A549 (cell line): ENCODE results near the gene ANXA3. TPM values are rescaled to one million over a fixed set of nuclear protein-coding genes. Genes with fewer than 3 reads are reported as not detected.

Experiments
- ATAC-seq, 2 experiments: fragments of 200-7000 bp in 1 of 2; fragments of >200 bp in 1 of 2; cut with Nextera tagmentation in 1 of 2; cut with Tn5 transposase in 1 of 2; 3 replicates each; pipeline versions ENCODE4 v1.8.0 to v1.9.1; 2018 to 2020; ENCODE audit warnings: mild to moderate bottlenecking in 1 of 2, moderate library complexity in 1 of 2
- CTCF ChIA-PET: fragments of 300-600 bp; sonication (Branson Sonifier 250); formaldehyde crosslinking; extraction: SDS; loops from one replicate; lab custom pipeline; 2021; ENCODE audit warnings: antibody characterized with exemption, inconsistent platforms; lab: Yijun Ruan, JAX
- POLR2A ChIA-PET: fragments of 350-600 bp; formaldehyde crosslinking; extraction: SDS; loops from one replicate; lab custom pipeline; 2021; ENCODE audit warnings: antibody characterized with exemption, inconsistent platforms; lab: Yijun Ruan, JAX
- DNase-seq, 2 experiments: peaks; one replicate each; pipeline versions ENCODE4 v3.0.0 to v3.0.0-alpha.2; 2011 to 2016; ENCODE audit warnings: low read depth in 1 of 2, low spot score in 1 of 2
- FAIRE-seq: peaks from 2 replicates; lab custom pipeline; 2011; peaks lifted over from hg19 to GRCh38; lab: Jason Lieb, UNC
- H3K27ac ChIP-seq, 2 experiments: fragments of >200 bp; sonication (Bioruptor Twin); formaldehyde crosslinking; 3 replicates each; pipeline ENCODE4 v1.5.1; 2016 to 2017
- H3K4me1 ChIP-seq: fragments of >200 bp; sonication (Bioruptor Twin); formaldehyde crosslinking; 3 replicates; pipeline ENCODE4 v1.6.1; 2016
- H3K4me2 ChIP-seq: fragments of >200 bp; sonication (Bioruptor Twin); formaldehyde crosslinking; 3 replicates; pipeline ENCODE4 v1.6.1; 2016
- H3K4me3 ChIP-seq: fragments of >200 bp; sonication (Bioruptor Twin); formaldehyde crosslinking; 3 replicates; pipeline ENCODE4 v1.5.1; 2016
- H3K9me3 ChIP-seq: fragments of >200 bp; sonication (Bioruptor Twin); formaldehyde crosslinking; 3 replicates; pipeline ENCODE4 v1.6.1; 2016
- BCL3 ChIP-seq: fragments of >200 bp; sonication (Bioruptor Twin); formaldehyde crosslinking; IDR thresholded peaks from 3 replicates; pipeline ENCODE4 v1.6.1; 2016
- BHLHE40 ChIP-seq: IDR thresholded peaks from 2 replicates; pipeline ENCODE4 v1.6.1; 2012; ENCODE audit warnings: low read depth, low read length, inconsistent platforms
- CBX2 ChIP-seq: fragments of 200-600 bp; sonication (generic); IDR thresholded peaks from 2 replicates; pipeline ENCODE4 v1.6.1; 2016; ENCODE audit warnings: low read depth, mild to moderate bottlenecking, borderline replicate concordance
- CBX8 ChIP-seq: fragments of 200-600 bp; sonication (generic); IDR thresholded peaks from 2 replicates; pipeline ENCODE4 v1.6.1; 2016
- CEBPB ChIP-seq, 2 experiments: fragments of >200 bp in 1 of 2; sonication (Bioruptor Twin) in 1 of 2; formaldehyde crosslinking in 1 of 2; IDR thresholded peaks; 2 replicates each; pipeline ENCODE4 v1.6.1; 2012 to 2016
- CTCF ChIP-seq: fragments of >200 bp; sonication (Bioruptor Twin); formaldehyde crosslinking; IDR thresholded peaks from 3 replicates; pipeline ENCODE4 v1.5.1; 2016
- E2F6 ChIP-seq: IDR thresholded peaks from 2 replicates; pipeline ENCODE4 v1.6.1; 2012; ENCODE audit warnings: low read depth, borderline replicate concordance
- EHMT2 ChIP-seq: fragments of 200-600 bp; sonication (generic); IDR thresholded peaks from 2 replicates; pipeline ENCODE4 v1.6.1; 2016; ENCODE audit warnings: antibody characterized with exemption, low read depth, mild to moderate bottlenecking, moderate library complexity
- EP300 ChIP-seq, 2 experiments: fragments of >200 bp; sonication (Bioruptor Twin); formaldehyde crosslinking; IDR thresholded peaks; 2 replicates in 1 of 2; 3 replicates in 1 of 2; pipeline ENCODE4 v1.6.1; 2016 to 2017
- FOSB ChIP-seq: fragments of 250-450 bp; sonication (Bioruptor Pico); IDR thresholded peaks from 2 replicates; pipeline ENCODE4 v1.5.0; 2020; ENCODE audit warnings: mild to moderate bottlenecking, moderate library complexity
- HDAC2 ChIP-seq: fragments of 200-600 bp; sonication (generic); IDR thresholded peaks from 2 replicates; pipeline ENCODE4 v1.6.1; 2016
- HOXB5 ChIP-seq: fragments of 250-450 bp; sonication (Bioruptor Pico); IDR thresholded peaks from 2 replicates; pipeline ENCODE4 v1.5.0; 2020; ENCODE audit warnings: mild to moderate bottlenecking, moderate library complexity
- JUN ChIP-seq, 2 experiments: fragments of >200 bp; sonication (Bioruptor Twin); formaldehyde crosslinking; IDR thresholded peaks; 2 replicates in 1 of 2; 3 replicates in 1 of 2; pipeline ENCODE4 v1.6.1; 2016 to 2017
- KDM5A ChIP-seq: fragments of 200-600 bp; sonication (generic); IDR thresholded peaks from 2 replicates; pipeline ENCODE4 v1.6.1; 2016; ENCODE audit warnings: antibody characterized with exemption, mild to moderate bottlenecking
- MAZ ChIP-seq: fragments of 150-350 bp; IDR thresholded peaks from 2 replicates; pipeline ENCODE4 v1.6.1; 2014; ENCODE audit warnings: antibody characterized with exemption, low read depth, low read length, borderline replicate concordance
- POLR2AphosphoS2 ChIP-seq: conservative IDR thresholded peaks from 2 replicates; pipeline ENCODE4 v1.6.1; 2012; ENCODE audit warnings: low read length, improper control_type of control experiment, inconsistent platforms
- RARB ChIP-seq: fragments of 250-450 bp; sonication (Bioruptor Pico); IDR thresholded peaks from 2 replicates; pipeline ENCODE4 v1.8.0; 2021; ENCODE audit warnings: mild to moderate bottlenecking, moderate library complexity
- RCOR1 ChIP-seq: fragments of 150-350 bp; IDR thresholded peaks from 2 replicates; pipeline ENCODE4 v1.6.1; 2014; ENCODE audit warnings: antibody characterized with exemption, low read length, low read depth
- RNF2 ChIP-seq: fragments of 200-600 bp; sonication (generic); IDR thresholded peaks from 2 replicates; pipeline ENCODE4 v1.6.1; 2016; ENCODE audit warnings: low read depth, mild to moderate bottlenecking, antibody characterized with exemption, moderate library complexity, borderline replicate concordance
- SREBF2 ChIP-seq: fragments of 450-650 bp; IDR thresholded peaks from 2 replicates; pipeline ENCODE4 v1.6.1; 2014; ENCODE audit warnings: mild to moderate bottlenecking, moderate library complexity
- TFCP2L1 ChIP-seq: fragments of 250-450 bp; sonication (Bioruptor Pico); IDR thresholded peaks from 2 replicates; pipeline ENCODE4 v1.5.0; 2021; ENCODE audit warnings: mild to moderate bottlenecking
- USF2 ChIP-seq: fragments of 450-650 bp; IDR thresholded peaks from 2 replicates; pipeline ENCODE4 v1.6.1; 2014; ENCODE audit warnings: antibody characterized with exemption
- ZC3H11A ChIP-seq: fragments of 450-650 bp; IDR thresholded peaks from 2 replicates; pipeline ENCODE4 v1.6.1; 2014; ENCODE audit warnings: antibody characterized with exemption, mild to moderate bottlenecking
- WGBS: methylation state at CpG from one replicate; pipeline ENCODE4 v1.1.6; 2017; ENCODE audit errors: missing lambda C conversion rate; 5-methylcytosine and 5-hydroxymethylcytosine counted together
- polyA plus RNA-seq, 4 experiments: library from polyadenylated mRNA; depleted of rRNA in 3 of 4; stranded (reverse); fragments of >200 nt; fragmentation: RNase III in 1 of 4; extraction: RNeasy Plus Mini Kit Qiagen cat#74134 plus additional on column Dnase treatment in 1 of 4; gene quantifications; 2 replicates in 3 of 4; 3 replicates in 1 of 4; pipeline ENCODE4 v1.2.3, GENCODE V29; 2011 to 2017
- TF ChIP-seq, protein P1 (sequence below): fragments of 200-600 bp; sonication (generic); IDR thresholded peaks from 2 replicates; pipeline ENCODE4 v1.6.1; 2016; ENCODE audit warnings: antibody characterized with exemption, mild to moderate bottlenecking, moderate library complexity

ANXA3 gene
- polyA plus RNA-seq, 2 of the 4 experiments (the other 2 are of a cell fraction), result 126 to 134 TPM

- TF ChIP-seq E2F6 (no peak), EHMT2 (no peak), BCL3 (no peak), MAZ (no peak), POLR2AphosphoS2 (no peak), CBX2 (no peak), CEBPB (IDR thresholded peaks at IDR 0.05) (no peak), ZC3H11A (no peak), FOSB (CRISPR knock-in tag) (no peak), KDM5A (no peak), SREBF2 (no peak), EP300 (IDR thresholded peaks at IDR 0.05) (no peak)
- TF ChIP-seq, protein P1, sequence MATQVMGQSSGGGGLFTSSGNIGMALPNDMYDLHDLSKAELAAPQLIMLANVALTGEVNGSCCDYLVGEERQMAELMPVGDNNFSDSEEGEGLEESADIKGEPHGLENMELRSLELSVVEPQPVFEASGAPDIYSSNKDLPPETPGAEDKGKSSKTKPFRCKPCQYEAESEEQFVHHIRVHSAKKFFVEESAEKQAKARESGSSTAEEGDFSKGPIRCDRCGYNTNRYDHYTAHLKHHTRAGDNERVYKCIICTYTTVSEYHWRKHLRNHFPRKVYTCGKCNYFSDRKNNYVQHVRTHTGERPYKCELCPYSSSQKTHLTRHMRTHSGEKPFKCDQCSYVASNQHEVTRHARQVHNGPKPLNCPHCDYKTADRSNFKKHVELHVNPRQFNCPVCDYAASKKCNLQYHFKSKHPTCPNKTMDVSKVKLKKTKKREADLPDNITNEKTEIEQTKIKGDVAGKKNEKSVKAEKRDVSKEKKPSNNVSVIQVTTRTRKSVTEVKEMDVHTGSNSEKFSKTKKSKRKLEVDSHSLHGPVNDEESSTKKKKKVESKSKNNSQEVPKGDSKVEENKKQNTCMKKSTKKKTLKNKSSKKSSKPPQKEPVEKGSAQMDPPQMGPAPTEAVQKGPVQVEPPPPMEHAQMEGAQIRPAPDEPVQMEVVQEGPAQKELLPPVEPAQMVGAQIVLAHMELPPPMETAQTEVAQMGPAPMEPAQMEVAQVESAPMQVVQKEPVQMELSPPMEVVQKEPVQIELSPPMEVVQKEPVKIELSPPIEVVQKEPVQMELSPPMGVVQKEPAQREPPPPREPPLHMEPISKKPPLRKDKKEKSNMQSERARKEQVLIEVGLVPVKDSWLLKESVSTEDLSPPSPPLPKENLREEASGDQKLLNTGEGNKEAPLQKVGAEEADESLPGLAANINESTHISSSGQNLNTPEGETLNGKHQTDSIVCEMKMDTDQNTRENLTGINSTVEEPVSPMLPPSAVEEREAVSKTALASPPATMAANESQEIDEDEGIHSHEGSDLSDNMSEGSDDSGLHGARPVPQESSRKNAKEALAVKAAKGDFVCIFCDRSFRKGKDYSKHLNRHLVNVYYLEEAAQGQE, result no peak
- Histone ChIP-seq H3K4me2 (no peak overlapping the region), H3K9me3 (peaks cover 5% of the 10 kb centered on the region; the same call in 2 of the 3 replicates), H3K27ac (no peak overlapping the region), H3K4me1 (peaks cover 28% of the 10 kb centered on the region), H3K4me3 (no peak overlapping the region)
- ChIA-PET CTCF (no interaction called here), POLR2A (no interaction called here)
- 95% methylated on average over 1 of the region's 1 CpG for WGBS
- no peak for FAIRE-seq
- no peak for ATAC-seq
- DNase-seq, result no peak
These were observed 19.5 kb upstream of the ANXA3 start for GRCh38 chr4:78532046-78532445.

- H3K4me3 ChIP-seq, result no peak overlapping the region
- H3K4me2 ChIP-seq, result 0 out of 3 replicates have a peak overlapping the region, but pooled peaks have one; percentile 10
- CTCF ChIA-PET, result interaction anchor here (1.1 kb wide), 1 partner anchor 17 kb away, joined by 3 read pairs; no protein-coding TSS in a partner anchor
- H3K4me1 ChIP-seq, result peaks cover 23% of the 10 kb centered on the region; the same call in 2 of the 3 replicates
- ATAC-seq (no peak), DNase-seq (no peak), FAIRE-seq (no peak)
- POLR2A ChIA-PET, result no interaction called here
- peaks cover 5% of the 10 kb centered on the region; the same call in 2 of the 3 replicates for H3K9me3 ChIP-seq
- no peak for TF ChIP-seq RNF2
- TF ChIP-seq HOXB5, result no peak
- TF ChIP-seq, protein P1, result no peak
- TF ChIP-seq CBX8, result no peak
- TF ChIP-seq TFCP2L1 (CRISPR knock-in tag), result no peak
- TF ChIP-seq KDM5A, result no peak
- no peak for TF ChIP-seq BHLHE40
- TF ChIP-seq JUN (IDR thresholded peaks at IDR 0.05), result no peak
- TF ChIP-seq RCOR1, result no peak
- TF ChIP-seq EP300 (IDR thresholded peaks at IDR 0.05), result no peak
- no peak for TF ChIP-seq USF2
- no peak for TF ChIP-seq RARB
- no peak for TF ChIP-seq MAZ
- TF ChIP-seq HDAC2, result no peak
- TF ChIP-seq CTCF, result no peak
- WGBS, result 77% methylated on average over 5 of the region's 5 CpGs
- no peak overlapping the region; a peak in 2 of 6 replicates for H3K27ac ChIP-seq
These were observed 17.7 kb upstream of the ANXA3 start for GRCh38 chr4:78533854-78534253.
